SK-N-SH (cell line): ENCODE measurements around the gene GNG12.

Experiments used
- ELF1 ChIP-seq: IDR thresholded peaks from 2 replicates; pipeline ENCODE4 v1.4.0; 2012
- NFIC ChIP-seq: IDR thresholded peaks from 2 replicates; pipeline ENCODE4 v1.4.0; 2012; ENCODE audit warnings: borderline replicate concordance
- POLR2AphosphoS5 ChIP-seq: IDR thresholded peaks from 2 replicates; pipeline ENCODE4 v1.6.1; 2012; ENCODE audit warnings: low read depth, low read length
- RCOR1 ChIP-seq: fragments of 150-350 bp; IDR thresholded peaks from 2 replicates; pipeline ENCODE4 v1.6.1; 2017; ENCODE audit warnings: antibody characterized with exemption, low read length
- TF ChIP-seq, protein P1 (sequence below): fragments of 200-600 bp; sonication (generic); IDR thresholded peaks from 2 replicates; pipeline ENCODE4 v1.6.1; 2017; ENCODE audit warnings: antibody characterized with exemption, mild to moderate bottlenecking, moderate library complexity
- TF ChIP-seq, protein P2 (sequence below): IDR thresholded peaks from 2 replicates; pipeline ENCODE4 v1.6.1; 2012; ENCODE audit warnings: mild to moderate bottlenecking, low read depth, low read length, moderate library complexity
- TF ChIP-seq, protein P3 (sequence below): fragments of 150-350 bp; IDR thresholded peaks from 2 replicates; pipeline ENCODE4 v1.6.1; 2017; ENCODE audit warnings: antibody characterized with exemption, low read length, low read depth, borderline replicate concordance

DNA sequence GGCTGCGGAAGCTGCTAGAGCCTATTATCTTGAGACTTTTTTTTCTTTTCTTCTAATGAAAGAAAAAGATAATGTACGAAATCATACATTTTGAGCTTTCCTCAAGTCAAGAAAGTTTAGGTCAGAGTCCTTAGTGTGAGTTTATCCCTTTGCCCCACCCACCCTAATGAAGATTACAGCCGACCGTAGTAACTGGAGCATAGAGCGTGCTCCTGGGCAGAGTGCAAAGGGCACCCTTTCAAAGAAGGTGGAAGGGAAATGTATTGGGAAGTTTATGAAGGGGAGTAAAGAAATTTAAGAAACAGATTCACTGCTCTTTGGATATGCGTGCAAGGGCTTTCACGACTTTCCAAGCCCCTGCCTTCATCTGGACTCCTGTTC is 17.2 kb downstream of the GNG12 start:
- TF ChIP-seq NFIC, result no peak
- TF ChIP-seq, protein P1, sequence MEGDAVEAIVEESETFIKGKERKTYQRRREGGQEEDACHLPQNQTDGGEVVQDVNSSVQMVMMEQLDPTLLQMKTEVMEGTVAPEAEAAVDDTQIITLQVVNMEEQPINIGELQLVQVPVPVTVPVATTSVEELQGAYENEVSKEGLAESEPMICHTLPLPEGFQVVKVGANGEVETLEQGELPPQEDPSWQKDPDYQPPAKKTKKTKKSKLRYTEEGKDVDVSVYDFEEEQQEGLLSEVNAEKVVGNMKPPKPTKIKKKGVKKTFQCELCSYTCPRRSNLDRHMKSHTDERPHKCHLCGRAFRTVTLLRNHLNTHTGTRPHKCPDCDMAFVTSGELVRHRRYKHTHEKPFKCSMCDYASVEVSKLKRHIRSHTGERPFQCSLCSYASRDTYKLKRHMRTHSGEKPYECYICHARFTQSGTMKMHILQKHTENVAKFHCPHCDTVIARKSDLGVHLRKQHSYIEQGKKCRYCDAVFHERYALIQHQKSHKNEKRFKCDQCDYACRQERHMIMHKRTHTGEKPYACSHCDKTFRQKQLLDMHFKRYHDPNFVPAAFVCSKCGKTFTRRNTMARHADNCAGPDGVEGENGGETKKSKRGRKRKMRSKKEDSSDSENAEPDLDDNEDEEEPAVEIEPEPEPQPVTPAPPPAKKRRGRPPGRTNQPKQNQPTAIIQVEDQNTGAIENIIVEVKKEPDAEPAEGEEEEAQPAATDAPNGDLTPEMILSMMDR, result no peak
- TF ChIP-seq, protein P2, sequence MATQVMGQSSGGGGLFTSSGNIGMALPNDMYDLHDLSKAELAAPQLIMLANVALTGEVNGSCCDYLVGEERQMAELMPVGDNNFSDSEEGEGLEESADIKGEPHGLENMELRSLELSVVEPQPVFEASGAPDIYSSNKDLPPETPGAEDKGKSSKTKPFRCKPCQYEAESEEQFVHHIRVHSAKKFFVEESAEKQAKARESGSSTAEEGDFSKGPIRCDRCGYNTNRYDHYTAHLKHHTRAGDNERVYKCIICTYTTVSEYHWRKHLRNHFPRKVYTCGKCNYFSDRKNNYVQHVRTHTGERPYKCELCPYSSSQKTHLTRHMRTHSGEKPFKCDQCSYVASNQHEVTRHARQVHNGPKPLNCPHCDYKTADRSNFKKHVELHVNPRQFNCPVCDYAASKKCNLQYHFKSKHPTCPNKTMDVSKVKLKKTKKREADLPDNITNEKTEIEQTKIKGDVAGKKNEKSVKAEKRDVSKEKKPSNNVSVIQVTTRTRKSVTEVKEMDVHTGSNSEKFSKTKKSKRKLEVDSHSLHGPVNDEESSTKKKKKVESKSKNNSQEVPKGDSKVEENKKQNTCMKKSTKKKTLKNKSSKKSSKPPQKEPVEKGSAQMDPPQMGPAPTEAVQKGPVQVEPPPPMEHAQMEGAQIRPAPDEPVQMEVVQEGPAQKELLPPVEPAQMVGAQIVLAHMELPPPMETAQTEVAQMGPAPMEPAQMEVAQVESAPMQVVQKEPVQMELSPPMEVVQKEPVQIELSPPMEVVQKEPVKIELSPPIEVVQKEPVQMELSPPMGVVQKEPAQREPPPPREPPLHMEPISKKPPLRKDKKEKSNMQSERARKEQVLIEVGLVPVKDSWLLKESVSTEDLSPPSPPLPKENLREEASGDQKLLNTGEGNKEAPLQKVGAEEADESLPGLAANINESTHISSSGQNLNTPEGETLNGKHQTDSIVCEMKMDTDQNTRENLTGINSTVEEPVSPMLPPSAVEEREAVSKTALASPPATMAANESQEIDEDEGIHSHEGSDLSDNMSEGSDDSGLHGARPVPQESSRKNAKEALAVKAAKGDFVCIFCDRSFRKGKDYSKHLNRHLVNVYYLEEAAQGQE, result no peak
- TF ChIP-seq ELF1, result no peak
- TF ChIP-seq, protein P3, sequence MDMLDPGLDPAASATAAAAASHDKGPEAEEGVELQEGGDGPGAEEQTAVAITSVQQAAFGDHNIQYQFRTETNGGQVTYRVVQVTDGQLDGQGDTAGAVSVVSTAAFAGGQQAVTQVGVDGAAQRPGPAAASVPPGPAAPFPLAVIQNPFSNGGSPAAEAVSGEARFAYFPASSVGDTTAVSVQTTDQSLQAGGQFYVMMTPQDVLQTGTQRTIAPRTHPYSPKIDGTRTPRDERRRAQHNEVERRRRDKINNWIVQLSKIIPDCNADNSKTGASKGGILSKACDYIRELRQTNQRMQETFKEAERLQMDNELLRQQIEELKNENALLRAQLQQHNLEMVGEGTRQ, result no peak
- no peak for TF ChIP-seq POLR2AphosphoS5
- TF ChIP-seq RCOR1, result no peak
